Stimulated activated CD4-positive, alpha-beta T cell treated with anti-CD3 and anti-CD28 coated beads, Interleukin-15, amount 100 ng/mL, for 24 hours (primary cell): Measurements from ENCODE around the gene TMEM128.
"Not testable (repeated sequence)": the region's sequence is repeated elsewhere in the genome, so short reads cannot be mapped to it uniquely, and the experiment has no call there.

Source experiments
- DNase-seq: peaks from one replicate; pipeline ENCODE4 v3.0.0-alpha.2; 2020

Gene TMEM128

GRCh38 chr4:4254199-4254598 lies 6.2 kb upstream of the TMEM128 start:
- no peak for DNase-seq

GRCh38 chr4:4249866-4250265 lies 1.8 kb upstream of the TMEM128 start:
- no peak for DNase-seq

GRCh38 chr4:4249342-4249741 lies 1.3 kb upstream of the TMEM128 start:
- DNase-seq, result not testable (repeated sequence)

GRCh38 chr4:4248885-4249203 lies 821 bp upstream of the TMEM128 start:
- no peak for DNase-seq

- DNase-seq, result no peak
Observed at GRCh38 chr4:4247696-4248028, 361 bp downstream of the TMEM128 start.

- DNase-seq, result no peak
Observed at GRCh38 chr4:4245172-4245571, 2.9 kb downstream of the TMEM128 start.

GRCh38 chr4:4239551-4239950 lies 8.5 kb downstream of the TMEM128 start:
- not testable (repeated sequence) for DNase-seq

GRCh38 chr4:4233610-4234009 lies 14.4 kb downstream of the TMEM128 start:
- no peak for DNase-seq

GRCh38 chr4:4228356-4228668 lies 19.7 kb downstream of the TMEM128 start:
- no peak for DNase-seq

GRCh38 chr4:4227510-4228355 lies 20.3 kb downstream of the TMEM128 start:
- no peak for DNase-seq

- no peak for DNase-seq
Observed at GRCh38 chr4:4226606-4227438, 21.2 kb downstream of the TMEM128 start, which contains the start of gene OTOP1. TSS of gene OTOP1 (minus strand) at chr4:4226929. CDS start at chr4:4226864, 65 bp downstream.

GRCh38 chr4:4225915-4226605 lies 22.0 kb downstream of the TMEM128 start:
- no peak for DNase-seq

GRCh38 chr4:4217113-4217512 lies 30.9 kb downstream of the TMEM128 start:
- DNase-seq, result no peak

- no peak for DNase-seq
Observed at GRCh38 chr4:4216648-4217047, 31.4 kb downstream of the TMEM128 start.

- not testable (repeated sequence) for DNase-seq
Observed at GRCh38 chr4:4213674-4214073, 34.3 kb downstream of the TMEM128 start.

GRCh38 chr4:4206204-4206603 lies 41.8 kb downstream of the TMEM128 start:
- DNase-seq, result no peak

GRCh38 chr4:4204401-4204745 lies 43.6 kb downstream of the TMEM128 start:
- no peak for DNase-seq

GRCh38 chr4:4203688-4204400 lies 44.2 kb downstream of the TMEM128 start:
- DNase-seq, result no peak

- no peak for DNase-seq
Observed at GRCh38 chr4:4202510-4202909, 45.5 kb downstream of the TMEM128 start.

GRCh38 chr4:4200624-4201023 lies 47.4 kb downstream of the TMEM128 start:
- no peak for DNase-seq

GRCh38 chr4:4195354-4195753 lies 52.7 kb downstream of the TMEM128 start:
- no peak for DNase-seq

GRCh38 chr4:4188557-4188956 lies 59.5 kb downstream of the TMEM128 start:
- DNase-seq, result not testable (repeated sequence)
